Activated CD4-positive, alpha-beta T cell treated with anti-CD3 and anti-CD28 coated beads for 4 hours (primary cell): Measurements from ENCODE around the gene AKAP1.

ENCODE experiments used
- DNase-seq, 2 donors: peaks; one replicate each; pipeline ENCODE4 v3.0.0-alpha.2; 2020

Gene AKAP1

DNA sequence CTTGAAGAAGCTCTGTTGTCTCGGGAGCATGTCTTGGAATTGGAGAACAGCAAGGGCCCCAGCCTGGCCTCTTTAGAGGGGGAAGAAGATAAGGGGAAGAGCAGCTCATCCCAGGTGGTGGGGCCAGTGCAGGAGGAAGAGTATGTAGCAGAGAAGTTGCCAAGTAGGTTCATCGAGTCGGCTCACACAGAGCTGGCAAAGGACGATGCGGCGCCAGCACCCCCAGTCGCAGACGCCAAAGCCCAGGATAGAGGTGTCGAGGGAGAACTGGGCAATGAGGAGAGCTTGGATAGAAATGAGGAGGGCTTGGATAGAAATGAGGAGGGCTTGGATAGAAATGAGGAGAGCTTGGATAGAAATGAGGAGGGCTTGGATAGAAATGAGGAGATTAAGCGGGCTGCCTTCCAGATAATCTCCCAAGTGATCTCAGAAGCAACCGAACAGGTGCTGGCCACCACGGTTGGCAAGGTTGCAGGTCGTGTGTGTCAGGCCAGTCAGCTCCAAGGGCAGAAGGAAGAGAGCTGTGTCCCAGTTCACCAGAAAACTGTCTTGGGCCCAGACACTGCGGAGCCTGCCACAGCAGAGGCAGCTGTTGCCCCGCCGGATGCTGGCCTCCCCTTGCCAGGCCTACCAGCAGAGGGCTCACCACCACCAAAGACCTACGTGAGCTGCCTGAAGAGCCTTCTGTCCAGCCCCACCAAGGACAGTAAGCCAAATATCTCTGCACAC, 21.2 kb downstream of the AKAP1 start:
- DNase-seq = no peak

DNA sequence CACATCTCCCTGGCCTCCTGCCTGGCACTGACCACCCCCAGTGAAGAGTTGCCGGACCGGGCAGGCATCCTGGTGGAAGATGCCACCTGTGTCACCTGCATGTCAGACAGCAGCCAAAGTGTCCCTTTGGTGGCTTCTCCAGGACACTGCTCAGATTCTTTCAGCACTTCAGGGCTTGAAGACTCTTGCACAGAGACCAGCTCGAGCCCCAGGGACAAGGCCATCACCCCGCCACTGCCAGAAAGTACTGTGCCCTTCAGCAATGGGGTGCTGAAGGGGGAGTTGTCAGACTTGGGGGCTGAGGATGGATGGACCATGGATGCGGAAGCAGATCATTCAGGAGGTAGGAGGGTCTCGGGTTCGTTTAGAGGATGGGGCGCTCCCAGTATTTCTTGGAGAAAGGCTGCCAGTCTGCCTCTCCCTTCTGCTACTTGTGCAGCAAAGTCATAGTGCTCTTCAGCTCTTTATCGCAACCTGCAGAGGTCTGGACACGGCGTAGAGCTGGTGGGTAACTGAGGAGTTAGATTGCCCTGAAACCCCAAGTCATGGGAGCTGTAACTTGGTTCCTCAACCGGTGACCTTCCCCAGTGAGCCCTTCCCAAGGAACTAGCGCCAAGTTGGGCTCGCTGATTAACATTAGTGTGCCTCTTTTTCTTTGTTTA, 21.9 kb downstream of the AKAP1 start:
- no peak for DNase-seq

GRCh38 chr17:57107498-57108101, 22.6 kb downstream of the AKAP1 start:
- DNase-seq = no peak

- no peak for DNase-seq
Observed at GRCh38 chr17:57108671-57109392, 23.8 kb downstream of the AKAP1 start.

- no peak for DNase-seq
Observed at GRCh38 chr17:57109393-57110151, 24.5 kb downstream of the AKAP1 start.

GRCh38 chr17:57110152-57110542, 25.1 kb downstream of the AKAP1 start:
- no peak for DNase-seq

- DNase-seq = no peak
Observed at GRCh38 chr17:57110579-57111325, 25.7 kb downstream of the AKAP1 start.

DNA sequence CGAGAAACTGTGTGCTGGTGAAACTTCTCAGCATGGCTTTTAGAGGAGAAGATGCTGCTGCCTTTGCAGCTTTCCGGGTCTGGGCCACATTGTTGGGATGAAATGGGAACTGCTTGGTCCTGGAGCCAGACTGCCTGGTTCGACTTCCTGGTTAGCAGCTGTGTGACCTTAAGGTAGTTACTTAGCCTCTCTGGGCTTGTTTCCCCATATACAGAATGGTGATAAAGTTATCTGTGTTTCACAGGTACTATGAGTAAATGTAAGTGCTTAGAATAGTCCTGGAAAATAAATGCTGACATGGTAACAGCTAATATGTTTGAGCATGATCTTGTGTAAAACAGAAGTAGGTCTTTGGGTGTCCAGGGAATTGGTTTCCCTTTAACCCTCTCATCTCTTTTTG, 26.3 kb downstream of the AKAP1 start:
- no peak for DNase-seq

- DNase-seq = no peak
Observed at GRCh38 chr17:57113011-57113410, 28.0 kb downstream of the AKAP1 start.

- DNase-seq = no peak
Observed at GRCh38 chr17:57113656-57114055, 28.6 kb downstream of the AKAP1 start.

- DNase-seq = peak; percentile 48 to 69
Observed at GRCh38 chr17:57114085-57114673, 29.1 kb downstream of the AKAP1 start.

DNA sequence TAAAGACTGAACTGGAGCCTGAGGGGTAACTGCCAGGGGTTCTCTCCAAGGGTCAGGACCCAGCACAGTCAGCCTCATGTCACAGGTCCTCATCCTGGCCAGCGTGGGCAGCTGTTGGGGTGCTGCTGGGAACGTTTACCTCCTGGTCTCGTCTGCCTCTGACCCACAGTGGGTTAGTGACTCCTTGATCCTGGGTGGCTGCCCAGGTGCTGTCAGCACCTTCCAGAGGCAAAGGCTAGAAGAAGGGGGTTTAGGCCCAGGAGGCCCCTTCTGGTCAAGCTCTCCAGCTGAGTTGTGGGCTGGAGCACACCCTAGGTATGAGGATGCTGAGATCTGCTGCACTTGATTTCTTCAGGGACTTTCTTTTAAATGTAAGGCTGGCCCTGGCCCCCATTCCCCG, 30.3 kb downstream of the AKAP1 start:
- DNase-seq = no peak

- no peak for DNase-seq
Observed at GRCh38 chr17:57115916-57116315, 30.9 kb downstream of the AKAP1 start.

DNA sequence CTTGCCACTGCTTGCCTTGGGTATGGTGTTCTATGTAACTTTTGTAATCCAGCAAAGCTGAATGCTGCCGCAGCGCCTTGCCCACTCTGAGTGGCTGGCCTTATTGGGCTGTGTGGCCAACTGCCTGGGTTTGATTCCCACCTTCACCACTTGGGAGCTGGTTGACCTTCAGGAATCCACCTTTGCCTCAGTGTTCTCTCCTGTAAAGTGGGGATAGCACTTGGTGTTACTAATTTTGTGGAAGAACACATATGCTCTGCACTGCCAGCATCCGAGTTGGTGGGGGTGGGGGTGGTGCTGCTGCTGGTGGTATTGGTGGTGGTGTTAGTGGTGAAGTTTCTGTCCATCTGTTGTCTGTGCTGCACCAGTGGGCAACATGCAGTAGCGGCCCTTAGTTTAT, 32.8 kb downstream of the AKAP1 start:
- no peak for DNase-seq

GRCh38 chr17:57120814-57121213, 35.8 kb downstream of the AKAP1 start:
- no peak for DNase-seq

- DNase-seq = no peak
Observed at GRCh38 chr17:57121308-57122042, 36.4 kb downstream of the AKAP1 start.

- DNase-seq = no peak
Observed at GRCh38 chr17:57124053-57124452, 39.0 kb downstream of the AKAP1 start.

- no peak for DNase-seq
Observed at GRCh38 chr17:57125406-57125805, 40.4 kb downstream of the AKAP1 start.

DNA sequence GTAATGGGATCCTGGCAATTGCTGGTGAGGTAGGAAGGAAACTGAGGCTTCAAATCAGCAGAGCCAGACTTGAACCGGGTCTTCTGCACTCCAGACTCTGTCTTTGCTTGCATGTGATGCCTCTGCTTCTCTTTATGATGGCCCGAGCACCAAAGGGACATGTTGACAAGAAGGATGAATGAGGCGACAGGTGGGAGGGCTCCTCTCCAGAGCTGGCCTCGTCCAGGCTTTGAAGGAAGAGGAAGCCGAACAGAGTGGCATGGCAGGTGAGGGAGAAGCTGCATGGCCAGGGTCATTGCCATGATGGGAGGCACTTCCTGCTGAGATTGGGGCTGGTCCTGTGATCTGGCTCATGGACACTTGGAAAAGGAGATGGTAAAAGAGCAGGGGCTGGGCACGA, 40.8 kb downstream of the AKAP1 start:
- no peak for DNase-seq

DNA sequence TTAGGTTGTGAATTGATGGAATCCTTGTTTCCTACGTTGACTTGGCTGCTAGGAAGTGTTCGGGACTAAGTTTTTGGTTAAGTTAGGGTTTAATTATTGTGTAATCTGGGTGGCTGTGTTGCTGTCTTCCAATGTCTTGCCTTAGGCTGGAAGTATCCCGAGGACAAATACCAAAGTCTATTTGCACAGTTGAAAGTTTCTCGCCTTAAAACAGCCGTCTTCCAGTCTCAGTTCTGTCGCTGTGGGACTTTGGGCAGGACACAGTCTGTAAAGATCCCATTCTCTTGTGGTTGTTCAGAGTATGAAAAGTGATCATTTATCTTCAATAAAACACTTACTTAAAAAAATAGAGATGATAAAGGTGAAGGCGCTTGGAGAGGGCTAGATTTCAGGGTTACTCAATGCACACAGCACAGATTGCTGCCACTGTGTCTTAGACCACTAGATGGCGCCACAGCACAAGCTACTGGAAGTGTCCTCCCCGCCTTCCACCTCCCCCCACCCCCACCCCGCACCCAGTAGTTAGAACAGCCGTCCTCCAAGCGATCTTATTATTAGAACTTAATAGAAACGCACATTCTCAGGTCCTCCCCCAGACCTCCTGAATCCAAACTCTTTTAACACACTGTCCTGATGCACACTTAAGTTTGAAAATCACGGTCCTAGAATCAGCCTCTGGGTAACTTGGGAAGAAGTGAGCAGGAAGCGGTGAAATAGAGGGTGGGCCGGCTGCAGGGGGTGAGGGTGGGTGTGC, 45.8 kb downstream of the AKAP1 start:
- peak; percentile 84 to 88 for DNase-seq
